CD4-positive, alpha-beta T cell treated with Interleukin-1 beta for 1 hour (primary cell): ENCODE data around the gene FAM117A.
"Not testable (repeated sequence)": the region's sequence is repeated elsewhere in the genome, so short reads cannot be mapped to it uniquely, and the experiment has no call there.

Experiments used
- DNase-seq, 2 donors: peaks; one replicate each; pipeline ENCODE4 v3.0.0-alpha.2; 2020 to 2022

FAM117A gene

DNA sequence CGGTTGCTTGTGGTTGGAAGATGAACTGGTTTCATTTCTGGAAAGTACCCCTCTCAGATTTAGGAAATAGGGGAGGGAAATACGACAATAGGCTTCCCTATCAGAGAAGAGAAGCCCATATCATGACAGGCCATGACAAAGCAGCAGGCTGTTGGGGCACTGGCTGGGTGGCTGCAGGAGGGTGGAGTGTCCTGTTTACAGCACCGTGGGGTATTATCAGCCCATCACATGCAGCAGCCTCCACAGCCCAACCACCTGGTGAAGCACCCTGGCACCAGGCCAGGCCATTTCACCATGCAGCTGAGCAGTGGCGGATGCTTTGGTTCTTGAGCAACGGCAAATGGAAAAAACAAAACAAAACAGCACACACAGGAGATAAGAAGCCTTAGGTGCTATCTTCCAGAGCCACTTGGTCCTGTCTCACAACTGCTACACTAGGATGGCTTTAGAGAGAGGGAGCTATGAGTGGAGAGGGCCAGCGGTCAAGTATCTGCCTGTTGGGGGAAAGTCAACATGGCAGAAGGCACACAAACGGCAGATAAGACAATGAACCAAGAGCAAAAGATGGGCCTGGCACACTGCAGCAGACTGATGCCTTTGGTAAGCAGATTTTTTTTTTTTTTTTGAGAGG lies 24.2 kb downstream of the FAM117A start:
- peak; percentile 96 to 97 for DNase-seq

DNA sequence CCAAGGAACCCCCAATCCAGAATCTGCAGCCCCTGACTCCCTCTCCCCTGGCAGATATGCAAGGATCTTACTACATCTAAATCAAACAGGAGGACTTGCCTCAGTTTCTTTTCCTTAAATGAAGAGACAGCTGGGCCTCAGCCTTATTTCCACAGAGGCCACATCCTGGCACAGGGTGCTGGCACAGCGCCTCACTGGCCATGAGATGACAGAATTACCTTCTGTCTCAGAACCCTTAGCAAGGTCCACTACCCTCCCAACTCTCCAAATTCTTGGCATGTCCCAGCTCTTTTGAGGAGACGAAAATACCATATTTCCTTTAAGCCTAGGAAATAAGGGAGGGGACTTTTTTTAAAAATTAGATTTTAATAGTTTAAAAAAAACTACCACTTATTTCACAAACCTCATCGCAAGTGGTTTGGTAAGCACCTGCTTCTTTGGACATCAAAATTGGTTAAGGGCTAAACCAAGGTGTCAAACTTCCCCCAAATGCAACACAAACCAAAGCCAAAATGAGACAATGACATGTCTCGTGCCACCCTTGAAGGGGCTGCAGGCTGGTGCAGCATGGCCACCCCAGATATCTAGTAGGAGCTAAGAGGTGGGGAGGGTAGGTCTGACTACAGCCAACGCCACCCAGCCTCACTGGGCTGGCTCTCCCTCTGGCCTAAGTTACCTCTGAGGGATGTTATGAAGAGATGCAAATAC lies 25.3 kb downstream of the FAM117A start:
- DNase-seq, result no peak

DNA sequence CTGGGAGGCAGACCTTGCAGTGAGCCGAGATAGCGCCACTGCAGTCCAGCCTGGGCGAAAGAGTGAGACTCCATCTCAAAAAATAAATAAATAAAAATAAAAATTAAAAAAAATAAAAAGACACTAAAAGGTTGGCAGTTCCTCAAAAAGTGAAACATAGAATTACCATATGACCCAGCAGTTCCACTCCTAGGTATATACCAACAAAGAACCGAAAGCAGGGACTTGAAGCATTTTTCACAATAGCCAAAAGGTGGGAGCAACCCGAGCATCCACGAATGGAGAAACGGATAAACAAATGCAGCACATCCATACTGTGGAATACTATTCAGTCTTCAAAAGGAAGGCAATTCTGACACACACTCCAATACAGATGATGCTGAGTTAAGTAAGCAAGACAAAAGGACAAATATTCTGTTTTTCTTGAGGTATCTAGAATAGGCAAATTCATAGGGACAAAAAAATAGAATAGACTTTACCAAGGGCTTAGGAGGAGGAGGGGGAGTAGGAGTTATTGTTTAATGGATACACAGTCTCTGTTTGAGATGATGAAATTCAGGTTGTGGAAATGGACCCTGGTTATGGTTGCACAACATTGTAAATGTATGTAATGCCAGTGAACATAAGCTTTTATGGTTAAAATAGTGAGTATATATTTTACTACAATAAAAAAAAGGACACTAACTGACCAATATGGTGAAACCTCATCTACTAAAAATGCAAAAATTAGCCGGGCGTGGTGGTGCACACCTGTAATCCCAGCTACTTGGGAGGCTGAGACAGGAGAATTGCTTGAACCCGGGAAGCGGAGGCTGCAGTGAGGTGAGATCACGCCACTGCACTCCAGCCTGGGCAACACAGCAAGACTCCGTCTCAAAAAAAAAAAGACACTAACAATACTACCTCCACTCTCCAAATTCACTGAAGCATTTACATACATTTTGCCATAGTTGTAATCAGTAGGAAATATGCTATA lies 29.1 kb downstream of the FAM117A start:
- DNase-seq, result no peak

DNA sequence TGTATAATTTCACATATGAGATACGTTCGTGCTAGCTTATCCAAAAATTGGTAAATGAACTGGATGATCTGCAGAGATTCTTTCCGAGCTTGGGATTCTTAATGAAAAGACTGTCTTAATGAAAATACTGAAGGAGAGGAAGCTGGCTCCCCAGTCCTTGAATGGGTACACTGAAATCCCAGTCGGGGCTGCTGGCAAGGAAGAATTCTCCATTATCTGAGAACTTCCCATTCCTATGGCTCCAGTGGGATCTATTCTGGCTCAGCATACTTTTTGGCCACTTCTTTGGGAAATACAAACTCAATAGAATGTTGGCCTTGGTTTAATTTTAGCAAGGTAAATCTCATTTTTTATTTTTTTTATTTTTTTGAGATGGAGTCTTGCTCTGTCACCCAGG lies 32.5 kb downstream of the FAM117A start:
- no peak for DNase-seq

DNA sequence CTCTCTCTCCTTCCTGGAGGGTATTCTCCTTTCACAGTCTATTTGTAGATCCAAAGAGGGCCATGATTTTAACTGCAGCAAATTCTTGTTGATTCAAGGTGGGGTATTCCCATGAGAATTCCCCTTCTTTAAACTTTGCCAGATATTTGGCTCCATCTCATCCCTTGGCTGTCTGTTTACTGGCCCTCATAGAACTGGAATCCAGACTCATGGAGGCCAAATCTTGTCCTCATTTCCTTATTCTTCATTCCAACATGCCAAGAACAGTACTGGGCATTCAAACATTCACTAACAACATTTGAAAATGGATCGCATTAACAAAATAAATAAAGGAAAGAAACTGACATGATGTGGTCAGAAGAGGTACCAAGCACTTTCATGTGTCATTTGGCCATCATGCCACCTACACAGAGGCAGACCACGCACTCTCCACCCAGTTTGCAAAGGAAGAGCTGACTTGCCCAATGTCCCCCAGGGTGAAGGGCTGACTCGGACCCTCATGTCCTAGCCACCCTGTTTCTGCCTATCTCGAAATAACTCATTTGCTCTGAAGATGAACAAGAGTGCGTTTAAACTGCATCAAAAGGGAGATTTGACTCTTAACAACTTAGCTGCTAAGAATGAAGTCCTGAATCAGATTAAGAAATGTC lies 33.0 kb downstream of the FAM117A start:
- DNase-seq, result no peak

DNA sequence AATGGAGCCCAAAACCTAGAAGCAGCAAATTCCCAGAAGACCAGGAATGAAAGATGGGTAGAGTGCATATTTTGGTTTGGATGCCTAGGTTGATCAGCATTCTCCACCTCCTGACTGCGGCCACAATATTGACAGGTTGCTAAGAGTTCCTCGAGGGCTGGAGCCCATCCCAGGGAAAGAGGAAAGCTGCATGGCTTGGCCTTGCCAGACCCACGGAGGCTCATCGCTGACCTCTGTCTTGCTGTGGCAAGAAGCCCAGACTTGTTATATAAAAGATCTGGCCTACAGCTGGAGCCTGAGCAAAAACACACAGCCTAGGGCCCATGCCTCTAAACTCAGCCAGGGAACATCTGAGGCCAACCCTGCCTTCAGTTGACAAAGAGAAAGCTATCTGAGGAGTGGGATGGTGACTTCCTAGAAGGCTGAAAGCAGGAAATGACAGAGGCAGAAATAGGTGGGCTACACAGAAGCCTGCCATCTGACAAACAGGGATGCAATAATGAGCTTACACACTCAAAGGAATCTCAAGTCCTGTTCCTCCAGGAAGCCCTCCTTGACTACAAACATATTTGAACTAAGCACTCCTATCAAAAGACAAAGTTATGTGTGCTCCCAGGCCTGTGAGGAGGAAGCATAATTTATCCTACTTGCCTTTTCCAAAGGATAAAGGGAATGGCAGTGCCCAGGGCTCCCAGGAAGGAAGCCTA lies 33.7 kb downstream of the FAM117A start:
- no peak for DNase-seq

DNA sequence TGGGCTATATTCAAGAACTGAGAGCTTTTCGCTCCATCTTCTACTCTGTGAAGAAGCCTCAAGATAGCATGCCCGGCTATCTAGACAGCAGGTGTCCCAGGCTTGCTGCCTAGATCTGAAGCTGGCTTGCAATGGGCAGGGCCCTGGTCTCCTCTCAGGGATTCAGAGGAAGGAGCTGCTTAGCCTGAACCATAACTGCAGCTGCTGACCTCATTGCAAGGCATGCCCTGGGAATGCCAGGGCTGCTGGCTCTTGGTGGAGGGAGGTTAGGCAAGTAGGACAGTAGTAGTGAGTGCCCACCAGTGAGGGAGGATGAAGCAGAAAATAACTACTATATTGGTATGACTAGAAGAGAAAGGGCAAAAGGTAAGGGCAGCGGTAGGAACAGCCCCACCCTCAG lies 34.9 kb downstream of the FAM117A start:
- no peak for DNase-seq

DNA sequence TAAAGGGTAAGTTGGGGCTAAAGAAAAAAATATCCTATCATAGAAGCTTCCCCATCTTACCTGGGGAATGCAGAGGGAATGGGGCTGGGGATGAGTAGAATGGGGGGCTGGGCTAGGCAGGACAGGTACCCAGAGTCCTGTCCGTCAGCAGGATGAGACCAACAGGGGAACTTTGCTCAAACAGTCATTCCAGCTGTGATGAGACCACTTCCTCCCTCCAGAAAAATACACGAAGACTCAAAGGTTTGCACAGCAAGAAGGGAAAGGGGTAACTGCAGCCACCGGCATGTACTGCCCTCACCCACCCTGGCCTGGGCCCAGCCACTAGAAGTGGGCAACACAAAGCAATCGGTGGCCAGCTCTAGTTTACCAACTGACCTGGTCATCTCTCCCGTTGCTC lies 35.5 kb downstream of the FAM117A start:
- DNase-seq, result no peak

DNA sequence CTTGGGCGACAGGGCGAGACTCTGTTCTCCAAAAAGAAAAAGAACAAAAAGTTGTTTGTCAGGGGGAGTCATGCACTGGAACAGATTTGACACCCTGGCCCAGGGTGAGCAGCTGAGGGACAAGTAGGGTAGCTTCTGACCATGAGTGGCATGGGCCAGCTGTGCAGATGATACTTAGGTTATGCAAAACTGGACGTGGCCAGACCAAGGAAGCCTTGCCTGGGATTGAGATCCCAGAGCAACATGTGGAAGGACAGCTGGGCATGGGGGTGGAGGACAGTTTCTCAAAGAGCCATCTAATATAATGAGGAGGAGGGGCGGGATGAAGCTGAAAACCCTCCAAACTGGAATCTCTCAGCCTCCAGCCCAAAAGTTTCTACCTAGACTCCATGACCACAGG lies 36.6 kb downstream of the FAM117A start:
- DNase-seq, result no peak

DNA sequence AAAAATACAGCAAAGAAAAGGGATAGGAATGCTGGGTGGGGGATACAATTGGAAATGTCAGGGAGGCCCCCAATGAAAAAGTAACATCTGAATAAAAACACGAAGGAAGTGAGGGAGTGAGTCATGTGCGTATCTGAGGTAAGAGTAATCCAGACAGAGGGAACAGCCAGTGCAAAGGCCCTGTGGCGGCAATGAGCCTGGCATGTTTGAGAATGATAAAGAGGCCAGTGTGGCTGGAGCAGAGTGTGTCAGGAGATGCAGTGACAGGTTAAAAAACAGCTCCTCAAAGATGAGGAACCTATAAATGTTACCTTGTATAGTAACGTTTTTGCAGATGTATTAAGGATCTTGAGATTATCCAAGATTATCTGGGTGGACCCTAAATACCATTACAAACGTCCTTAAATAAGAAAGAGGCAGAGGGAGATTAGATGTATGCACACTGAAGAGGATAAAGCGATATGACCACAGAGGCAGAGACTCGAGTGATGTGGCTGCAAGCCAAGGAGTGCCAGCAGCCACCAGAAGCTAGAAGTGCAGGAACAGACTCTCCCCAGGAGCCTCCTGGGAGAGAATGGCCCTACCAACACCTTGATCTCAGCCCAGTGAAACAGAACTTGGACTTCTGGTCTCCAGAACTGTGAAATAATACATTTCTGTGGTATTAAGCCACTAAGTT lies 38.3 kb downstream of the FAM117A start:
- DNase-seq, result no peak

DNA sequence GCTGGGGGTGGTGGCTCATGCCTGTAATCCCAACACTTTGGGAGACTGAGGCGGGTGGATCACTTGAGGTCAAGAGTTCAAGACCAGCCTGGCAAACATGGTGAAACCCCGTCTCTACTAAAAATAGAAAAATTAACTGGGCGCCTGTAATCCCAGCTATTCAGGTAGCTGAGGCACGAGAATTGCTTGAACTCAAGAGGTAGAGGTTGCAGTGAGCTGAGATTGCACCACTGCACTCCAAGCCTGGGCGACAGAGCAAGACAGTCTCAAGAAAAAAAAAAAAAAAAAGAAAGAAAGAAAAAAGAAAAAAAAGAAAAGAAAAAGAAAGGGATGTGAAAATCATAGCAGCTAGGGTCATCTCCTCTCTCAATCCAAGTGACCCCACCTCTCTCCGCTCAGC lies 39.4 kb downstream of the FAM117A start:
- DNase-seq, result not testable (repeated sequence)

DNA sequence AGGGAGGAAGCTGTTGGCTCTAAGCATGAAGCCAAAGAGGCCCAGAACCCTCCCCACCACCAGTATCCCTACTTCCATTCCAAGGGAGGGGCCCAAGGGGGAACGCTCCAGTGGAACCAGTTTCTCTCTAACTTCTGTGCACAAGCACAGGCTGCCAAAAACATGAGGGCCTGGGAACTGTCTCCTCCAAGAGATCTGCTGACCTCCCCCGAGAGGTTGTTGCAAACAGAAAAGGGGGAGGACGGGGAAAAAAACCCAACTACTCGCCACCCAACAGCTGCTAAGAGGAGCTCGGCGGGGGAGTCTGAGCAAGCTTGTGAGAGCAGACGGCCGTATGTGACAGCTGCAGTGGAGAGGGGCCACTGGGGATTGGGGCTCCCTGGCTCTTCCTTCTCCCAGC lies 40.5 kb downstream of the FAM117A start:
- no peak for DNase-seq

DNA sequence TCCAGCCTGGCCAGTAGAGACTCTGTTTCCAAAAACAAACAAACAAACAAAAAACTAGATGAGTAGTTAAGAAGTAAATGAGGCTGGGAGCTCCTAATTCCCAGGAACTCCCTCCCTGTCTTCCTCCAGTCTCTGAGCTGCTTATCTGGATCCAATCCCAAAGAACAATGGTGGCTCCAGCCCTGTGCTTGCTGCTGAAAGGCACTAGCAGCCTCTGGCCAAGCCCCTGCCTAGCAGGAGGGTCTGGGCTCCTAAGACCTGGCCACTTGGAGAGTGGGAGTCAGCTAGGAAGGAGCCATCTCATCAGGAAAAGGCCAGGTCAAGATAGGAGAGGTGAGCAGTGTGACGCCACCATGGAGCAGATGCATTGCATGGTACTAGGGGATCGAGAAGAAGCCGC lies 41.9 kb downstream of the FAM117A start:
- no peak for DNase-seq

DNA sequence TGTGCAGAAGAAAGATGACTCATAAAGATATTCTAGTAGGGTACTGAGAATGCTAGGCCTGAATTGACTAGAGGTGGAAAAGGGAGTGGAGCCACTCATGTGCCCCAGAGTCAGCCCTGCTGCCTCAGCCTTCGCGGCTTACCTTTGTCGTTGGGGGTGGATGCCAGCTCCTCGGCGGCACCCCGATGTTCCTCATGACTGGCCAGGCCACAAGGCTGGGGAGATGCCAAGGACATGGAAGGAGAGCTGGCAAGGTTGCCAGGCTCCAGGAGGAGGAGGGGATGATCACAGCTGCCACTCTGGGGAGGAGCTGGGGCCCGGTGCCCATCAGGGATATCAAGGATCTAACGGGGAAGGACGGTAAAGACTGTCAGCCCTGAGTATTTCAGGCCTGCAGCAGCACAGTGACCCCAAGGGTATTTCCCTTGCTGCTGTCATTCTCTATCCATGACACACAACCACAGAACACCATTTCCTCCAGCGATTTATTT lies 46.5 kb downstream of the FAM117A start:
- DNase-seq, result no peak

DNA sequence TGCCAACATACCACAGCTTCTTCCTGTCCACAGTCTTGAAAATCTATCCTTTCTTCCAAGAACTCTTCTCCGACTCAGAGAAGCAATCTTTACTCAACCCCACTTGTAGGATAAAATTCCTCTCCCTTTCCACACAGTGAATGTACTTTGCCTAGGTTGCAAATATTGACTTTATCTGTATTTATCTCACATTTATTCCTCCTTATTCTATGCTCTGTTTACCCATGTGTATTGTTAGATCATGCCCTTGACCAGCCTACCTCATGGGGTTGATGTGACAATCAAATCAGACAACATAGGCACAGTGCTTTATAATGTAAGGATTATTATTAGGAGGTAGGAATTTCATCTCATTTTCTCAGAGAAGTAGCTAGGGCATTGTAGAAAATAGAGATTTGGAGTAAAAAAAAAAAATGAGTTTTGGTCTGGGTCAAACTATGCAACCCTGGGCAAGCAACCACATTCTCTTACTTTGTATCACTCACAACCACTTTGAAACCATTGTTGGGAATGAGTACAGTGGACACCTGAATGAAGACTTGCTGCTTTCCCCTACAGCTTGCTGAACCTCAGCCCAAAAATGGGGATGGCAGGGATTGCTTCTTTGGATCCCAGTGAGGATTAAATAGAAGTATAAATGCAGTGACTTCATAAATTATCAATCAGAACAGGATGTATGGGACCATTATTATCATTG lies 47.1 kb downstream of the FAM117A start:
- no peak for DNase-seq

DNA sequence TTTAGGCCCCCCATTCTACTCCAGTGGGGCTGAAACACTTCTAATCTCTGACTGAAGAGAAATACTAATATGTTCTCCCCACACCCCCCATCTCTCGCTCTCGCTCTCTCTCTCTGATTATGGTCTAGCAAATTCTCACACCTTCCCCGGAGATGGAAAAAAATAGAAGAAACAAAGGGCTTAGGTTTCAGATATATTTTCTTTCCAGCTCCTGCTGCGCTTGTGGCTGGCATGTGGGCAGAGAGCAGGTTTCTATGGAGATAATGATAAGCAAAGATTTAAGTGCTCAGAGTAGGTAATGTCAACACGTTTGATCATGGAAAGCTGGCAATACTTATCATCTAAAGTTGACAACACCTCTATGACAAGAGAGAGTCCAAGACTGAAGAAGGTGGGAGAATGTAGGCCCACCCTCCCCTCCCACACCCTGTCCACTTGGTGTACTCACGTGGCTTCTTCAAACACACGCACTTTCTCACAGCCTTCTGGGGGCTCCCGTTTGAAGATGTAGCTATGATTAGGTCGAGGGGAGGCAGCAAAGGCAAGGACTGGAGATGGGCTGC lies 48.1 kb downstream of the FAM117A start:
- DNase-seq, result peak; percentile 66 to 82

DNA sequence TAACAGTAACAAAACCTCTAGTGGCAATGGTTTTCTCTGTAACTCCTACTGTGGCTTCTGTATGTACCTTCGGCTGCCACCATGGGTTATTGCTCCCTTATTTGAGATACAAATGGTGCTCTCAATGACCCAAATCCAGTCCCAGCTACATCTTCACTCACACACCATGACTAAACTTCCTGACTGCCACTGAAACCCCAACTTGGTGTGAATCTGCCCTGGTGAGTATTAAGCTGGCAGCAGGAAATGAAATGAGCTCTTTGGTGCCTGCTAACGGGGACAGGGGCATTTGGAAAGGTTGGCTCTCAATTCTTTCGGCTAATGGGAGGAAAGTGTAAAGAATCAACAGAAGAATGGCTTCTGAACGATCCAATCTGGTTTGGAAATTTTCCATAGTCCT lies 48.7 kb downstream of the FAM117A start:
- peak; percentile 42 to 66 for DNase-seq

DNA sequence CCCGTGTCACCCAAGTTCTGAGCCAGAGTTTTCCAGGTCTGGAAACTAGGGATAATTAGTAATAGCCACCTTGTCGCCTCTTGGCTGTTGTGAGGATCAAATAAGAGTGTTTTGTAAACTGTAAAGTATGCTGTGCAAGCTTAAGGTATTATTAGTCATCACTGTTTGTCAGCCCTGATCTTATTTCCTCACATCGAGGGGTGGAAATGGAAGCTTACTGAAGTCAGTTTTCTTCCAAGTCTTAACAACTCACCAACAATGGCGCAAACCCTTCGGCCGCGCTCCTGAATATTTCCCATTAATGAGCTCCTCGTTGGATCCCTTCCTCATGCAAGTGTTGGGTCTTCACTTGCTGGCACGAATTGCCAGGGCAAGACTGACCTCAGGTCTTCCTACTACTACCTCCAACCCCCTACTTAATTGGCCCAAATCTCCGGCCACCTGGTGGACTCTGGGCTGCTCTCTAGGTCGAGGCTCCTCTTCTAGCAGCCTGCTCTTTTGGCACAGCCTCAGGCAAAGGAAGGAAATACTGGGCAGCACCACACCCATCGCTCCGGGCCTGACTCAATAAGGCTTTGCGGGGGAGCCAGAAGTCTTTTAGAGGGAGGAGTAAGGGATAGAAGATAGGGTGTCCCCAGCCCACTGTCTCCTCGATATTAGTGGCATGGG lies 55.3 kb downstream of the FAM117A start:
- peak in 1 of 2 donors; percentile 18 for DNase-seq

DNA sequence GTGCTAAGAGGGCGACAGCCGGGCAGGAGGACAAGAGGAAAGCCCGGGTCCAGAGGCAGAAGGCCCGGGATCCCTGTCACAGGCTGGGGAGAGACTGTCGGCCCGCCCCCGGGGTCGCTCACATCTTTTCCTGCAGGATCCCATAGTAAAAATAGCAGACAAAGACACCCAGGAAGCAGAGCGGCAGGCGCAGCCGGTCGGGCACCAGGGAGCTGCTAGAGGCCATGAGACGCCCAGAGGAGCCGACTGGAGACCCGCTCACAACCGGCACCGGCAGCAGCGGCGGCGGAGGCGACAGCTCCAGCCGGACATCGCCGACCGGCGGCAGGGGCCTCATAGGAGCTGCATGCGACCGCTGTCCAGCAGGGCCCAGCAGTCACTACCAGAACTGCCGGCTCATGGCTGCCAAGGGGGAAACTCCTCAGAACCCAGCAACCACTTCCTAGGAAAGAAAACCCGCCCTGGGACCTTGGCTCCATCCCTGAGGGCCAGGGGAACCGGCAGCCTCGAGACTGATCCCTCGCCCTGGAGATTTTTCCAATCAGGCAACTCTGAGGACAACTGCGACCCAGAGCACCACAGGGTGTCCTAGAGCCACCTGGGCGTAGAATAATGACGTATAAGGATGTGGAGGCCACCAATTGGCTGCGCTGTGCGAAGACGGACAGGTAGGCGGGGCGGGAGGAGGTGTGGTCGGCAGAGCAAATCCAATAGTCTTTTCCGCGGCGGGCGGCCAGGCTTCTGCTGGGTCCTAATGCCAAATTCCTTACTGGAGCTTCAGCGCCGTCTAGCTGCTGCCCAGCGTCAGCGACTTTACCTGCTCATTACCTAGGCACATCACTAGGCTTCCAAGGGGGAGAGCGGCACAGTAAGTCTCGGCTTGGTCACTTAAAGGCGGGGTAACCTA lies 56.1 kb downstream of the FAM117A start, which contains the start of gene SLC35B1:
SLC35B1 (minus strand) TSS at position 357 of the 907 bp plus-strand sequence; CDS start at position 226, 131 bp downstream.
- DNase-seq, result peak; percentile 98 to 99
